HAP-1 (cell line): ENCODE data around the gene TLE3.
A peak's percentile ranks its signal among the peaks of the same experiment; 100 is the strongest.

ENCODE experiments used
- DNase-seq, 2 experiments: peaks; one replicate each; pipeline ENCODE4 v3.0.0-alpha.2; 2016 to 2020; ENCODE audit warnings: low spot score in 2 of 2
- H3K27me3 ChIP-seq: fragments of 250-450 bp; sonication (Bioruptor Pico); 2 replicates; pipeline ENCODE4 v1.5.1; 2020; ENCODE audit warnings: low read depth, mild to moderate bottlenecking, moderate library complexity
- H3K36me3 ChIP-seq: fragments of 250-450 bp; sonication (Bioruptor Pico); replicated peaks from 2 replicates; pipeline ENCODE4 v1.5.1; 2020; ENCODE audit warnings: mild to moderate bottlenecking
- H3K4me1 ChIP-seq: fragments of 250-450 bp; sonication (Bioruptor Pico); 2 replicates; pipeline ENCODE4 v1.5.1; 2020; ENCODE audit warnings: mild to moderate bottlenecking
- H3K4me3 ChIP-seq: fragments of 250-450 bp; sonication (Bioruptor Pico); 2 replicates; pipeline ENCODE4 v1.5.1; 2020; ENCODE audit warnings: mild to moderate bottlenecking, moderate library complexity
- H3K9me3 ChIP-seq: fragments of 250-450 bp; sonication (Bioruptor Pico); 2 replicates; pipeline ENCODE4 v1.5.1; 2020; ENCODE audit warnings: mild to moderate bottlenecking, moderate library complexity
- in situ Hi-C: fragments of 300-500 bp; cut with MboI; formaldehyde crosslinking; loops from 3 replicates; pipeline ENCODE4 v1.14.3; 2020; ENCODE audit warnings: low sequenced_read_pairs, inconsistent platforms, mixed read lengths

The TLE3 gene

GRCh38 chr15:70079888-70080287, 17.8 kb downstream of the TLE3 start:
- Histone ChIP-seq H3K4me1 (peaks cover 37% of the 10 kb centered on the region), H3K27me3 (no peaks in the 10 kb centered on the region), H3K36me3 (peaks cover 78% of the 10 kb centered on the region), H3K4me3 (no peak overlapping the region), H3K9me3 (no peaks in the 10 kb centered on the region)
- no peak for DNase-seq
- in situ Hi-C loops = no loop called here

GRCh38 chr15:70078578-70079417, 18.9 kb downstream of the TLE3 start:
- Histone ChIP-seq H3K4me1 (peaks cover 30% of the 10 kb centered on the region), H3K36me3 (peaks cover 78% of the 10 kb centered on the region), H3K27me3 (no peaks in the 10 kb centered on the region), H3K4me3 (no peak overlapping the region), H3K9me3 (no peaks in the 10 kb centered on the region)
- in situ Hi-C loops = no loop called here
- no peak for DNase-seq

GRCh38 chr15:70077188-70078147, 20.2 kb downstream of the TLE3 start:
- peaks cover 84% of the 10 kb centered on the region for H3K36me3 ChIP-seq
- no peak overlapping the region for H3K4me3 ChIP-seq
- DNase-seq = peak; percentile 56 to 59
- no peaks in the 10 kb centered on the region for H3K9me3 ChIP-seq
- H3K4me1 ChIP-seq = peaks cover 18% of the 10 kb centered on the region
- H3K27me3 ChIP-seq = no peaks in the 10 kb centered on the region
- in situ Hi-C loops = no loop called here

- no peaks in the 10 kb centered on the region for H3K27me3 ChIP-seq
- DNase-seq = no peak
- no peak overlapping the region for H3K4me3 ChIP-seq
- H3K4me1 ChIP-seq = peaks cover 16% of the 10 kb centered on the region
- in situ Hi-C loops = no loop called here
- H3K36me3 ChIP-seq = peaks cover 84% of the 10 kb centered on the region
- H3K9me3 ChIP-seq = no peaks in the 10 kb centered on the region
These were observed 23.3 kb downstream of the TLE3 start for GRCh38 chr15:70074380-70074779.

GRCh38 chr15:70072479-70072878, 25.2 kb downstream of the TLE3 start:
- no peak for DNase-seq
- H3K4me3 ChIP-seq = no peak overlapping the region
- H3K36me3 ChIP-seq = peaks cover 90% of the 10 kb centered on the region
- in situ Hi-C loops = no loop called here
- H3K9me3 ChIP-seq = no peaks in the 10 kb centered on the region
- no peaks in the 10 kb centered on the region for H3K27me3 ChIP-seq
- peaks cover 5% of the 10 kb centered on the region for H3K4me1 ChIP-seq

GRCh38 chr15:70071799-70072198, 25.9 kb downstream of the TLE3 start:
- DNase-seq = no peak
- in situ Hi-C loops = no loop called here
- no peaks in the 10 kb centered on the region for H3K9me3 ChIP-seq
- H3K27me3 ChIP-seq = no peaks in the 10 kb centered on the region
- peaks cover 97% of the 10 kb centered on the region for H3K36me3 ChIP-seq
- peaks cover under 1% of the 10 kb centered on the region for H3K4me1 ChIP-seq
- H3K4me3 ChIP-seq = no peak overlapping the region

GRCh38 chr15:70069716-70070115, 28.0 kb downstream of the TLE3 start:
- Histone ChIP-seq H3K27me3 (no peaks in the 10 kb centered on the region), H3K4me3 (no peak overlapping the region), H3K9me3 (no peaks in the 10 kb centered on the region), H3K4me1 (no peaks in the 10 kb centered on the region), H3K36me3 (peaks cover 97% of the 10 kb centered on the region)
- in situ Hi-C loops = no loop called here
- no peak for DNase-seq

GRCh38 chr15:70068783-70069565, 28.7 kb downstream of the TLE3 start:
- Histone ChIP-seq H3K9me3 (no peaks in the 10 kb centered on the region), H3K36me3 (peaks cover 95% of the 10 kb centered on the region), H3K27me3 (no peaks in the 10 kb centered on the region), H3K4me1 (no peaks in the 10 kb centered on the region), H3K4me3 (no peak overlapping the region)
- no peak for DNase-seq
- in situ Hi-C loops = no loop called here

GRCh38 chr15:70067681-70068080, 30.0 kb downstream of the TLE3 start:
- H3K4me3 ChIP-seq = no peak overlapping the region
- no peaks in the 10 kb centered on the region for H3K27me3 ChIP-seq
- peaks cover 95% of the 10 kb centered on the region for H3K36me3 ChIP-seq
- no peak for DNase-seq
- in situ Hi-C loops = no loop called here
- peaks cover 5% of the 10 kb centered on the region for H3K4me1 ChIP-seq
- no peaks in the 10 kb centered on the region for H3K9me3 ChIP-seq

- no peak for DNase-seq
- no peaks in the 10 kb centered on the region for H3K27me3 ChIP-seq
- in situ Hi-C loops = no loop called here
- H3K36me3 ChIP-seq = peaks cover 91% of the 10 kb centered on the region
- H3K9me3 ChIP-seq = no peaks in the 10 kb centered on the region
- peaks cover 10% of the 10 kb centered on the region for H3K4me1 ChIP-seq
- H3K4me3 ChIP-seq = no peak overlapping the region
These were observed 30.7 kb downstream of the TLE3 start for GRCh38 chr15:70067011-70067410.

- in situ Hi-C loops = no loop called here
- Histone ChIP-seq H3K36me3 (peaks cover 91% of the 10 kb centered on the region), H3K9me3 (no peaks in the 10 kb centered on the region), H3K4me3 (no peak overlapping the region), H3K4me1 (peaks cover 11% of the 10 kb centered on the region), H3K27me3 (no peaks in the 10 kb centered on the region)
- no peak for DNase-seq
These were observed 31.3 kb downstream of the TLE3 start for GRCh38 chr15:70066447-70066846.

GRCh38 chr15:70066004-70066403, 31.7 kb downstream of the TLE3 start:
- no peak for DNase-seq
- H3K36me3 ChIP-seq = peaks cover 91% of the 10 kb centered on the region
- no peaks in the 10 kb centered on the region for H3K9me3 ChIP-seq
- in situ Hi-C loops = no loop called here
- H3K4me1 ChIP-seq = peaks cover 11% of the 10 kb centered on the region
- H3K27me3 ChIP-seq = no peaks in the 10 kb centered on the region
- H3K4me3 ChIP-seq = no peak overlapping the region

GRCh38 chr15:70065006-70065722, 32.6 kb downstream of the TLE3 start:
- in situ Hi-C loops = no loop called here
- H3K36me3 ChIP-seq = peaks cover 91% of the 10 kb centered on the region

More at GRCh38 chr15:70065006-70065722, 32.6 kb downstream of the TLE3 start:
- DNase-seq = no peak
- H3K27me3 ChIP-seq = no peaks in the 10 kb centered on the region
- H3K9me3 ChIP-seq = no peaks in the 10 kb centered on the region
- no peak overlapping the region for H3K4me3 ChIP-seq
- H3K4me1 ChIP-seq = peaks cover 11% of the 10 kb centered on the region
